Subcutaneous abdominal adipose tissue (tissue), 5 donors: ENCODE measurements around the gene CCDC24.
A peak's percentile ranks its signal among the peaks of the same experiment; 100 is the strongest.

Experiments
- H3K27ac ChIP-seq: one replicate; pipeline ENCODE4 v1.7.0; 2013; ENCODE audit warnings: low read depth, mild to moderate bottlenecking, inconsistent platforms, low read length, moderate library complexity
- H3K27me3 ChIP-seq, 5 donors: one replicate each; pipeline ENCODE4 v1.7.0; 2013; ENCODE audit warnings: low read length in 5 of 5, inconsistent platforms in 1 of 5; ENCODE audit not compliant: control insufficient read depth in 5 of 5, insufficient read depth in 4 of 5
- H3K36me3 ChIP-seq, 5 donors: one replicate each; pipeline ENCODE4 v1.7.0; 2013; ENCODE audit warnings: low read length in 5 of 5; ENCODE audit not compliant: control insufficient read depth in 5 of 5, insufficient read depth in 5 of 5
- H3K4me1 ChIP-seq, 5 donors: one replicate each; pipeline ENCODE4 v1.7.0; 2013; ENCODE audit warnings: low read length in 5 of 5, mild to moderate bottlenecking in 3 of 5, moderate library complexity in 1 of 5; ENCODE audit not compliant: control insufficient read depth in 5 of 5, insufficient read depth in 5 of 5
- H3K4me3 ChIP-seq, 5 donors: one replicate each; pipeline ENCODE4 v1.7.0; 2013; ENCODE audit warnings: low read length in 5 of 5, low read depth in 1 of 5
- H3K9ac ChIP-seq, 5 donors: one replicate each; pipeline ENCODE4 v1.7.0; 2013; ENCODE audit warnings: low read length in 5 of 5, mild to moderate bottlenecking in 4 of 5, moderate library complexity in 3 of 5
- H3K9me3 ChIP-seq, 5 donors: one replicate each; pipeline ENCODE4 v1.7.0; 2013; ENCODE audit warnings: low read length in 5 of 5; ENCODE audit not compliant: control insufficient read depth in 5 of 5
- donor health status: healthy.
- donor health status: healthy.
- donor health status: healthy.
- donor health status: healthy.
- donor health status: healthy.

CCDC24 gene

DNA sequence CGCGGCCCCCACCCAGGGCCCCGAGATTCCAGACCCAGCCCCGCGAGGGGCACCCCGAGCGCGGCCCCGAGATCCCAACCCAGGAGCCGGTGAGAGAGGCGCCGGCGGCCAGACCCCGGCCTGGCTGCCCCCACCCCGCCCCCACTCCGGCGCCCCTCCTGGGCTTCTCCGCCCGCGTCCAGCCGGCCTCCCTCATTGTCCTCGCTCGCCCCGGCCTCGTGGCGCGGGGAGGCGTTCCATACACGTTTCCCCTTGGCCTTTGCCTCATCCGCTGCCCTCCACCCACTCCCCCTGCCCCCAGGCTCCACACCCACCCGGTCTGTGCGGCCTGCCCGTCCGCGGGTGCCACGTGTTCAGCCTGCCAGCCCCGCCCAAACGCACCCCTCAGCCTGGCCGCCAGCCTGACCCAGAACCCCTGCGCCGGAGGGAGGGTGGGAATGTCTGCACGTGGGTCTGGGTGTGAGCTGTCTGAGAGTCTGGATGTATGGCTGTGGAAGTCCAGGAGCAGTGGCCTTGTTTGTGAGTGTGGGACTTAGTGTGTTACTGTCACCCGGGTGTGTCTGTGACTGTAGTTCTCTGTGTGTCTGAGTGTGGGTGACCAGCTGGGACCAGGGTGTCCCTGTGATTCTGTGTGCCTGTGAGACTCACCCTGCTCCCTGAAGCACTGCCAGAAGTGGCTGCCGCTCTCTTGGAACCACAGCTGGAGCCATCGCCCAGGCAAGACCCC lies 11.7 kb upstream of the CCDC24 start:
- no peaks in the 10 kb centered on the region for H3K27me3 ChIP-seq
- peak overlapping the region in 4 of 5 donors; percentile 43 to 65 (median 48) for H3K9ac ChIP-seq
- H3K27ac ChIP-seq = peak overlapping the region; percentile 29
- peak overlapping the region; percentile 53 to 71 (median 61) for H3K4me3 ChIP-seq
- no peaks in the 10 kb centered on the region for H3K9me3 ChIP-seq
- peaks cover 11 to 49% (median 46%) of the 10 kb centered on the region in 5 donors for H3K4me1 ChIP-seq
- H3K36me3 ChIP-seq = peaks cover 4 to 36% (median 27%) of the 10 kb centered on the region in 5 donors

DNA sequence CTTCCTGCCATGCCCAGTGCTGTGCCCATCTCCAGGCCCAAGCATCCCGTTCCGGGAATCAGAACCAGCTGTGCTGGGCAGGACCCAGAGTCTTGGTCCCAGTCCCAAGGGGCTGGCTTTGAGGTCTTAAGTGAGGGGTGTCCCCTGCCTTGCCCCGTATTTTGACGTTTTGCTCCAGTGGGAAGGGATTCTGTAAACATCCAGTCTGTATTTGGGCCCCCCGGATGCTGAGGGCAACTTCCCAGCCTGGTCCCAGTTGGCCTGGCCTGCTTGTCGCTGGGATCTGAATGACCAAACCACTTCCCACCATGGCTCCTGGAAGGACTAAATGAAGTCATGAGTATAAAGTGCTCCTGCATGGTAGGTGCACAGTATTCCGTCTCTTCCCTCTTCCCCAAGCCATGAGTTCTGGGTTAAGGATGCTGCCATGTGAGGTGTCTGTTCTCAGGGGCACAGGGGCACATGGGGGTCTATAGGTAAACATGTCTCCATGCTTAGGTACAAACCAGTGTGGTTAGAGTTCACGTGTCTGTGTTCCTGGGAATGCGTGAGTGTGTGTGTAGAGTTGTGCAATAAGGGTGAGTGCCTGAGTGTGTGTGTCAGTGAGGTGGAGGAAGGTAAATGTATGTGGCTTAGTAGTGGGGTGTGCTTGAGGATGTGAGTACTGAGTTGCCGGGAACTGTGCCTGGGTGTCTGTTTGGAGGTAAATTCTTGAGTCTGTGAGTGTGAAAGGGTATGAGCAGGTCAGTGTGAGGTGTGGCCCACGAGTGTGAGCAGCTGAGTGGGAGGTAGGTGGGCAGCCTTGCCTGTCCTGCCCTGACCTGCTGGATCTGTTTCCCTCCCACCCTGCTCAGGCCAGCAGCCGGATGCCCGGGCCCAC lies 10.9 kb upstream of the CCDC24 start:
- no peaks in the 10 kb centered on the region for H3K27me3 ChIP-seq
- peak overlapping the region; percentile 53 to 71 (median 61) for H3K4me3 ChIP-seq
- peak overlapping the region; percentile 29 for H3K27ac ChIP-seq
- H3K9ac ChIP-seq = peak overlapping the region in 4 of 5 donors; percentile 43 to 65 (median 48)
- peaks cover 11 to 45% (median 42%) of the 10 kb centered on the region in 5 donors for H3K4me1 ChIP-seq
- peaks cover 4 to 41% (median 31%) of the 10 kb centered on the region in 5 donors for H3K36me3 ChIP-seq
- H3K9me3 ChIP-seq = no peaks in the 10 kb centered on the region

DNA sequence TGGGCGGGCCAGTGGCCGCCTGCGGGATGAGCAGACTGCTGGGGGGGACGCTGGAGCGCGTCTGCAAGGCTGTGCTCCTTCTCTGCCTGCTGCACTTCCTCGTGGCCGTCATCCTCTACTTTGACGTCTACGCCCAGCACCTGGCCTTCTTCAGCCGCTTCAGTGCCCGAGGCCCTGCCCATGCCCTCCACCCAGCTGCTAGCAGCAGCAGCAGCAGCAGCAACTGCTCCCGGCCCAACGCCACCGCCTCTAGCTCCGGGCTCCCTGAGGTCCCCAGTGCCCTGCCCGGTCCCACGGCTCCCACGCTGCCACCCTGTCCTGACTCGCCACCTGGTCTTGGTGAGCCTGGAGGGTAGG lies 10.3 kb upstream of the CCDC24 start:
- Histone ChIP-seq H3K4me1 (peaks cover 9 to 39% (median 36%) of the 10 kb centered on the region in 5 donors), H3K9ac (no peak overlapping the region), H3K4me3 (no peak overlapping the region), H3K36me3 (peaks cover 4 to 42% (median 37%) of the 10 kb centered on the region in 5 donors), H3K9me3 (no peaks in the 10 kb centered on the region), H3K27ac (no peak overlapping the region), H3K27me3 (no peaks in the 10 kb centered on the region)

DNA sequence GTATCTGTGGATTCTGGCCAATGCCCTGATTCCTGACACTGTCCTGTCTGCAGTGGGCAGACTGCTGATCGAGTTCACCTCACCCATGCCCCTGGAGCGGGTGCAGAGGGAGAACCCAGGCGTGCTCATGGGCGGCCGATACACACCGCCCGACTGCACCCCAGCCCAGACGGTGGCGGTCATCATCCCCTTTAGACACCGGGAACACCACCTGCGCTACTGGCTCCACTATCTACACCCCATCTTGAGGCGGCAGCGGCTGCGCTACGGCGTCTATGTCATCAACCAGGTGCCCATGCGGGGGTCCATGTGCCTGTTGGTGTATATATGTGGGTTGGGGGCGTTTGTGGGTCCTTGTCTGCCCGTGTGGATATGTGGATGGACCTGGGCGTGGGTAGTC lies 9.8 kb upstream of the CCDC24 start:
- Histone ChIP-seq H3K4me1 (peaks cover 9 to 33% (median 31%) of the 10 kb centered on the region in 5 donors), H3K27ac (no peak overlapping the region), H3K27me3 (no peaks in the 10 kb centered on the region), H3K36me3 (peaks cover 4 to 42% (median 32%) of the 10 kb centered on the region in 5 donors), H3K9me3 (no peaks in the 10 kb centered on the region), H3K9ac (no peak overlapping the region), H3K4me3 (no peak overlapping the region)

DNA sequence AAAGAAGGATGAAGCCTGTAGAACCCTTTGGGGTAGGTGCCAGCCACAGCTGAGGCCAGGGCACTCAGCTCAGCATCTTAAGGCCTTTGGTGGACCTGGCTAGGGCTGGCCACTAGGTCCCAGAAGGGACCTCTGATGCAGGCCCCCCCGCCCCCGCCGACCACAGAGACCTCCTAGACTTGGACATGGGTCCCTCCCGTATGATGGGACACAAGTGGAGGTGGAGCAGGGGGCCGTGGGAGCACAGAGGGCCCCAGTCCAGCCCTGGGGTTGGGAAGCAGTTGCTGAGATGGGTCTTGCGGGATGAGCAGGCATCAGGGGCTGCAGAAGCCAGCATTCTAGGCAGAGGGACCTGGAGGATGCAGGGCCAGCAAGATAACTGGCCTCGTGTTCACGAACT lies 9.2 kb upstream of the CCDC24 start:
- Histone ChIP-seq H3K4me1 (peaks cover 9 to 28% (median 26%) of the 10 kb centered on the region in 5 donors), H3K9ac (no peak overlapping the region), H3K27me3 (no peaks in the 10 kb centered on the region), H3K9me3 (no peaks in the 10 kb centered on the region), H3K36me3 (peaks cover 3 to 35% (median 26%) of the 10 kb centered on the region in 5 donors), H3K27ac (no peak overlapping the region), H3K4me3 (no peak overlapping the region)

DNA sequence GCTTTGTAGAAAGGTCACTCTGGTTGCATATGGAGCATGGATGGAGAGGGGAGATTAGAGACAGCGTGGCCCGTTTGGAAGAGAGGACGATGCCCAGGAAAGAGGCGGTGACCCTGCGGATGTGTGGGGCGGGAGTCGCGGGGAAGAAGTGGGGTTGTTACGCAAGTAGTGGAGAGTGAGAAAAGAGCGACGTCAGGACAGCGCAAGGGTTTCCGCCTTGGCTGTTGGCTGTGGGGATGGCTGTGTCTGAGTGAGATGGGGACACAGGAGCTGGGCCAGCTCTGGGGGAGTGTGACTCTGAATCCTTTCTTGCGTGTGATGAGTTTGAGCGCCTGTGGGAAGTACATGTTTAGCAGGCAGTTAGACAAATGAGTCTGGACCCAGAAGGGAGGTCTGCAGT lies 8.6 kb upstream of the CCDC24 start:
- no peaks in the 10 kb centered on the region for H3K9me3 ChIP-seq
- no peak overlapping the region for H3K27ac ChIP-seq

DNA sequence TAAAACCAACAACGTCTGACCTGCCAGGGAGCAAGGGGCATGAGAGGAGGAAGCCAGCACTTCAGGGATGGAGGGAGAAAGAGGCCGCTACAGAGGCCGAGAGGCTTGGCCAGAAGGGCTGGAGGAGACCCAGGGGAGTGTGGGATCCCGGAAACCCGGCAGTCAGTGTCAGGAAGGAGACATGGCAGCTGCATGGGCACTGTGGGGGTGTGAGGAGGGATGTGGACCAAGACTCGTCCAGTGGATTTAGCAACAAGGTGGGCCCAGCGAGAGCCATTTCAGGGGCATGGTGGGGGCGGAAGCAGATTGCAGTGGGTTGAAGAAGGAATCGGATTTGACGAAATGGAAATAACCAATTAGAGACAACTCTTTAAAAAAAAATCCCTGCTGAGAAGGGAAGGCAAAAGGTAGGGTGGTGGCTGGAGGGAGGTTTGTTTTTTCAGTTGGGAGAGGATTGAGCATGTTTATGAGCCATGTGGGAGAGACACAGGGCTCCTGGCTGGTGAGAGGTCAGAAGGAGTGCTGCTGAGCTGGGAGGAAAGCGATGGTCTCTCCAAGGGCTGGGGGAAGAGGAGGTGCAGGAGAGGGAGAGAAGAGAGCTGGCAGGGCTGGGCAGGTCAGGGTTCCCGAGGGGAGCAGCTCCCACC lies 8.0 kb upstream of the CCDC24 start:
- Histone ChIP-seq H3K9ac (no peak overlapping the region), H3K4me3 (no peak overlapping the region), H3K27ac (no peak overlapping the region), H3K4me1 (peaks cover 9 to 20% (median 16%) of the 10 kb centered on the region in 5 donors), H3K27me3 (no peaks in the 10 kb centered on the region), H3K36me3 (peaks cover 0 to 26% (median 16%) of the 10 kb centered on the region in 5 donors), H3K9me3 (no peaks in the 10 kb centered on the region)

More for the DNA sequence above, 8.6 kb upstream of the CCDC24 start:
- Histone ChIP-seq H3K9ac (no peak overlapping the region), H3K4me3 (no peak overlapping the region), H3K4me1 (peaks cover 9 to 26% (median 22%) of the 10 kb centered on the region in 5 donors), H3K36me3 (peaks cover 0 to 31% (median 20%) of the 10 kb centered on the region in 5 donors), H3K27me3 (no peaks in the 10 kb centered on the region)

DNA sequence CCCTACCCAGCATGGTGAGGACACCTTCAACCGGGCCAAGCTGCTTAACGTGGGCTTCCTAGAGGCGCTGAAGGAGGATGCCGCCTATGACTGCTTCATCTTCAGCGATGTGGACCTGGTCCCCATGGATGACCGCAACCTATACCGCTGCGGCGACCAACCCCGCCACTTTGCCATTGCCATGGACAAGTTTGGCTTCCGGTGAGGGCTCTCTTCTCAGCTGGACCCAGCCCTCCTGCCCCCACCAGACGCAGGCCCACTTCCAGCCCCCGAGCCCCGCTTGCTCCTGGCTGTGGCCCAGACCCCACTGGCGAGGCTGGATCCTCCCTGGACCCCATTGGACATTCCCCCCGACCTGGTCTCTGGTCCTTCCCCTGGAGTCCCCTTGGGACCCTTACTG lies 6.5 kb upstream of the CCDC24 start:
- Histone ChIP-seq H3K27ac (no peak overlapping the region), H3K27me3 (no peaks in the 10 kb centered on the region), H3K4me1 (peaks cover 5 to 12% (median 8%) of the 10 kb centered on the region in 5 donors), H3K9me3 (no peaks in the 10 kb centered on the region), H3K9ac (no peak overlapping the region), H3K4me3 (no peak overlapping the region), H3K36me3 (peaks cover 0 to 26% (median 16%) of the 10 kb centered on the region in 5 donors)

DNA sequence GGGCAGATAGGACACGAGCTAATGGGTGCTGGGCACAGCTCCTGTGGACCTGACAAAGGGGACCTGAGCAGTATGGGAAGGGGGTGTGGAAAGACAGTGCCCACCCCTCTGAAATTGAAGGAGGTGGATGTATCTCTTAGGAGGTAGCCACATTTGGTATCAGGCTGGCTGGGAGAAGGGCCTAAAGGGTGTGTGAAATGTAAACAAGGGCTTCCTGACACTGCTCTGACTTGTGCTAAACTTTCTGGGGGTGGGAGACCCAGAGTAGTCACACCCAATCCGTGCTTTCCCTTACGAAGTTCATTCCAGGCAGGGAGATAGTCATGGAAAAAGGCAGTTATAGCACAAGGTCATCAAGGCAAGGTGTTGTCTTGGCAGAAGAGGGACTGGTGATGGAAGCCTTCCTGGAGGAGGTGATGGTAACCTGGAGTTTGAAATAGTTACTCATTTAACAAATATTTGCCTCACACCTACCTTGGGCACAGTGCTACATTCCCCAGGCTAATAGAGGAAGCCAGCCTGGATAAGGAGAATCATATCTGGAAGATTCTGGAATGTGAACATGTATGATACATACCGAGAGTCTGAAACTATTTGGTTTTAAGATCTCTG lies 5.3 kb upstream of the CCDC24 start:
- H3K4me1 ChIP-seq = peaks cover 0 to 6% (median 5%) of the 10 kb centered on the region in 5 donors
- no peak overlapping the region for H3K4me3 ChIP-seq
- H3K27ac ChIP-seq = no peak overlapping the region
- no peak overlapping the region for H3K9ac ChIP-seq
- no peaks in the 10 kb centered on the region for H3K27me3 ChIP-seq
- H3K36me3 ChIP-seq = peaks cover 0 to 26% (median 16%) of the 10 kb centered on the region in 5 donors
- H3K9me3 ChIP-seq = no peaks in the 10 kb centered on the region
